ENCODE results near the gene TMEM94.

- TF ChIP-seq POLR2A (IDR thresholded peaks at IDR 0.05) (no peak), CTCF (IDR thresholded peaks at IDR 0.05) (no peak)
Observed at GRCh38 chr17:75447951-75448856, 8.2 kb upstream of the TMEM94 start.

Measured in testis (tissue), 2 donors.